MM.1S (cell line): ENCODE data around the gene ZNF214.

ENCODE experiments used
- DNase-seq: peaks from one replicate; pipeline ENCODE4 v3.0.0-alpha.2; 2015
- H2AFZ ChIP-seq: fragments of 300-600 bp; sonication (generic); 2 replicates; pipeline ENCODE4 v1.6.0; 2016; ENCODE audit warnings: antibody characterized with exemption, low read length
- H3F3A ChIP-seq: fragments of 300-600 bp; sonication (generic); 2 replicates; pipeline ENCODE4 v1.6.1; 2016; ENCODE audit warnings: mild to moderate bottlenecking, antibody characterized with exemption, low read length, moderate library complexity, mixed read lengths; ENCODE audit not compliant: insufficient read depth
- H3K27ac ChIP-seq: fragments of 300-600 bp; sonication (generic); 2 replicates; pipeline ENCODE4 v1.5.1; 2016; ENCODE audit warnings: mild to moderate bottlenecking, low read length
- H3K27me3 ChIP-seq: fragments of 300-600 bp; sonication (generic); replicated peaks from 2 replicates; pipeline ENCODE4 v1.6.0; 2016; ENCODE audit warnings: low read length; ENCODE audit not compliant: insufficient read depth
- H3K36me3 ChIP-seq: fragments of 300-600 bp; sonication (generic); replicated peaks from 2 replicates; pipeline ENCODE4 v1.6.1; 2016; ENCODE audit warnings: mild to moderate bottlenecking, low read length, mixed read lengths; ENCODE audit not compliant: insufficient read depth
- H3K4me1 ChIP-seq: fragments of 300-600 bp; sonication (generic); 2 replicates; pipeline ENCODE4 v1.6.1; 2016; ENCODE audit warnings: low read length, mixed read lengths
- H3K4me2 ChIP-seq: fragments of 300-600 bp; sonication (generic); 2 replicates; pipeline ENCODE4 v1.6.0; 2016; ENCODE audit warnings: low read depth, low read length
- H3K4me3 ChIP-seq: fragments of 300-600 bp; sonication (generic); 2 replicates; pipeline ENCODE4 v1.5.1; 2016; ENCODE audit warnings: low read length, mixed read lengths
- H3K79me2 ChIP-seq: fragments of 300-600 bp; sonication (generic); 2 replicates; pipeline ENCODE4 v1.6.1; 2016; ENCODE audit warnings: mixed run types, low read length, mixed read lengths
- H3K9ac ChIP-seq: fragments of 300-600 bp; sonication (generic); 2 replicates; pipeline ENCODE4 v1.6.1; 2016; ENCODE audit warnings: low read length, mixed read lengths
- H3K9me2 ChIP-seq: fragments of 300-600 bp; sonication (generic); replicated peaks from 2 replicates; pipeline ENCODE4 v1.6.1; 2016; ENCODE audit warnings: mild to moderate bottlenecking, low read length, mixed read lengths; ENCODE audit not compliant: insufficient read depth
- H3K9me3 ChIP-seq: fragments of 300-600 bp; sonication (generic); replicated peaks from 2 replicates; pipeline ENCODE4 v1.6.1; 2016; ENCODE audit warnings: mild to moderate bottlenecking, low read length, mixed read lengths; ENCODE audit not compliant: insufficient read depth
- H4K20me1 ChIP-seq: fragments of 300-600 bp; sonication (generic); 2 replicates; pipeline ENCODE4 v1.6.1; 2016; ENCODE audit warnings: mild to moderate bottlenecking, low read length, moderate library complexity, mixed read lengths; ENCODE audit not compliant: insufficient read depth
- EZH2 ChIP-seq: fragments of 300-600 bp; sonication (generic); optimal IDR thresholded peaks from 2 replicates; pipeline ENCODE3; 2017; ENCODE audit warnings: low read depth, mild to moderate bottlenecking, antibody characterized with exemption, low read length, mixed read lengths
- EZH2phosphoT487 ChIP-seq: fragments of 300-600 bp; sonication (generic); IDR thresholded peaks from 2 replicates; pipeline ENCODE4 v1.6.1; 2018; ENCODE audit warnings: antibody characterized with exemption, low read length
- TF ChIP-seq, protein P1 (sequence below): fragments of 300-600 bp; sonication (generic); IDR thresholded peaks from 2 replicates; pipeline ENCODE4 v1.5.1; 2016; ENCODE audit warnings: antibody characterized with exemption, low read length, mixed read lengths

The ZNF214 gene

DNA sequence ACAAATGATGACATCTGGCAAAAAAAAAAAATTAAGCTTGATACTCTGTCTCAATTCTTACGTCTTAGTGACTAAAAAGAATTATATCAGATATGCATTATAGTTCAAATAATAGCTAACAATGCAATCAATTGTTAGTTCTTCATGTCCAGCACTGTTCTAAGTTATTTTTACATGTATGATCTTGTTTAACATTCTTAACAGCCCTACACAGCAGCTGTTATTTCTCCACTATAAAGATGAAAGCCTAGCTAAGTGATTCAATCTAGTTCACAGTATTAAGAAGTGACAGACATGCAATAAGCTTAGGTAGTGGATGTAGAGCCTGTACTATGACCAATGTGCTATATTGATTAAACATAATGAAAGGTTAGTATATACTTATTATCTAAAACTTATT is 4.1 kb downstream of the ZNF214 start:
- no peak for TF ChIP-seq EZH2phosphoT487
- TF ChIP-seq EZH2 = no peak
- TF ChIP-seq, protein P1, sequence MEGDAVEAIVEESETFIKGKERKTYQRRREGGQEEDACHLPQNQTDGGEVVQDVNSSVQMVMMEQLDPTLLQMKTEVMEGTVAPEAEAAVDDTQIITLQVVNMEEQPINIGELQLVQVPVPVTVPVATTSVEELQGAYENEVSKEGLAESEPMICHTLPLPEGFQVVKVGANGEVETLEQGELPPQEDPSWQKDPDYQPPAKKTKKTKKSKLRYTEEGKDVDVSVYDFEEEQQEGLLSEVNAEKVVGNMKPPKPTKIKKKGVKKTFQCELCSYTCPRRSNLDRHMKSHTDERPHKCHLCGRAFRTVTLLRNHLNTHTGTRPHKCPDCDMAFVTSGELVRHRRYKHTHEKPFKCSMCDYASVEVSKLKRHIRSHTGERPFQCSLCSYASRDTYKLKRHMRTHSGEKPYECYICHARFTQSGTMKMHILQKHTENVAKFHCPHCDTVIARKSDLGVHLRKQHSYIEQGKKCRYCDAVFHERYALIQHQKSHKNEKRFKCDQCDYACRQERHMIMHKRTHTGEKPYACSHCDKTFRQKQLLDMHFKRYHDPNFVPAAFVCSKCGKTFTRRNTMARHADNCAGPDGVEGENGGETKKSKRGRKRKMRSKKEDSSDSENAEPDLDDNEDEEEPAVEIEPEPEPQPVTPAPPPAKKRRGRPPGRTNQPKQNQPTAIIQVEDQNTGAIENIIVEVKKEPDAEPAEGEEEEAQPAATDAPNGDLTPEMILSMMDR = no peak
- H2AFZ ChIP-seq = no peak overlapping the region
- no peaks in the 10 kb centered on the region for H3K27me3 ChIP-seq
- no peaks in the 10 kb centered on the region for H3K9me3 ChIP-seq
- H3K27ac ChIP-seq = no peak overlapping the region
- H3K4me3 ChIP-seq = no peak overlapping the region
- H3K79me2 ChIP-seq = no peaks in the 10 kb centered on the region
- no peaks in the 10 kb centered on the region for H3F3A ChIP-seq
- H3K4me1 ChIP-seq = 0 out of 2 replicates have a peak, but pooled peaks cover 6% of the 10 kb centered on the region
- no peaks in the 10 kb centered on the region for H3K36me3 ChIP-seq
- H4K20me1 ChIP-seq = no peaks in the 10 kb centered on the region
- H3K9ac ChIP-seq = no peak overlapping the region
- no peak for DNase-seq
- no peaks in the 10 kb centered on the region for H3K9me2 ChIP-seq
- no peak overlapping the region for H3K4me2 ChIP-seq

DNA sequence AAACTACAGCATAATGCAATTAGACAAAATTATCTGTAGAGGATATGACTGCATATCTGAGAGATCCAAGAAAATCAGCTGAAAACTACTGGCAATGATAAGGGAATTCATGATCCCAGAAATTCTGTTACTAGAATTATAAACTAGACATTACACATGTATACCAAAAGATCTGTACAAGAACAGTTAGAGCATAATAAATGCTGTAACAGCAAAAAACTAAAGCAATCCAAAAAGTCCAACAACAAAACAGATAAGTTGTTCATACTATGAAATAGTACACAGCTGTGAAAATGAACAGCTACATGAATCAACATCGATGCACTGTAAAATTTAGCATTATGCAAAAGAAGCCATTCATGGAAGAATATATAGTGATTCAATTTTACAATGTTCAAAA is 6.0 kb downstream of the ZNF214 start:
- no peak overlapping the region for H3K9ac ChIP-seq

DNA sequence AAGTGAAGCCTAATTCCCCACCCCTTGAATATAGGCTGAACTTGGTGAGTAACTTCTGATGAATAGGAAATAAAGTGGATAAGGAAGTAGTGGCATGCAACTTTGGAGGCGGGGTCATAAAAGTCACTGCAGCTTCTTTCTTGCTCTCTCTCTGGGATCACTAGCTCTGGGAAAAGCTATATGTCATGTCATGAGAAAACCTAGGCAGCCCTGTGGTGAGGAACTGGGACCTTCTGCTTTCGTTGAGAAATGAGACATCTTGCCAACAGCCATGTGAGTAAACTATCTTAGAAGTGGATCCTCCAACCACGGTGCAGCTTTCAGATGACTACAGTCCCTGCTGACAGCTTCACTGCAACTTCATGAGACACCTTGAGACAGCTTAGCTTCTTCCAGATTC is 15.7 kb downstream of the ZNF214 start:
- Histone ChIP-seq H3K79me2 (no peaks in the 10 kb centered on the region), H3K4me1 (no peaks in the 10 kb centered on the region), H3K36me3 (no peaks in the 10 kb centered on the region), H3K9ac (no peak overlapping the region), H4K20me1 (no peaks in the 10 kb centered on the region), H3K9me3 (no peaks in the 10 kb centered on the region), H3F3A (no peaks in the 10 kb centered on the region), H2AFZ (no peak overlapping the region), H3K27ac (no peak overlapping the region), H3K4me3 (no peak overlapping the region), H3K4me2 (no peak overlapping the region), H3K27me3 (no peaks in the 10 kb centered on the region), H3K9me2 (no peaks in the 10 kb centered on the region)
- DNase-seq = no peak
- TF ChIP-seq, protein P1 = no peak
- TF ChIP-seq EZH2phosphoT487 (no peak), EZH2 (no peak)

More for the DNA sequence above, 6.0 kb downstream of the ZNF214 start:
- no peaks in the 10 kb centered on the region for H3K4me1 ChIP-seq
- H3F3A ChIP-seq = no peaks in the 10 kb centered on the region
- no peaks in the 10 kb centered on the region for H3K9me2 ChIP-seq
- no peak for TF ChIP-seq EZH2
- no peak for TF ChIP-seq EZH2phosphoT487
- TF ChIP-seq, protein P1 = no peak
- DNase-seq = no peak
- H3K79me2 ChIP-seq = no peaks in the 10 kb centered on the region
- H3K9me3 ChIP-seq = no peaks in the 10 kb centered on the region
- H3K27me3 ChIP-seq = no peaks in the 10 kb centered on the region
- no peak overlapping the region for H3K4me2 ChIP-seq
- no peak overlapping the region for H2AFZ ChIP-seq
- no peaks in the 10 kb centered on the region for H4K20me1 ChIP-seq
- no peak overlapping the region for H3K4me3 ChIP-seq
- H3K36me3 ChIP-seq = no peaks in the 10 kb centered on the region
- H3K27ac ChIP-seq = no peak overlapping the region
